ENCODE data around the gene NECAB3. TPM values are rescaled to one million over a fixed set of nuclear protein-coding genes. Genes with fewer than 3 reads are reported as not detected.

The NECAB3 gene
- total RNA-seq, 4 donors from 2014 or later = 34.1 to 43.4 (median 39.9) TPM

GRCh38 chr20:33687370-33687915 lies 13.2 kb upstream of the NECAB3 start:
- Histone ChIP-seq H3K27me3 (no peaks in the 10 kb centered on the region), H3K9me3 (no peaks in the 10 kb centered on the region), H3K27ac (replicated peaks in 1 of 4) (peak overlapping the region in 3 of 4 donors; percentile 68 to 73 (median 70)), H3K4me1 (peaks cover 14 to 27% (median 23%) of the 10 kb centered on the region in 4 donors), H3K4me3 (no peak overlapping the region), H3K36me3 (no peaks in the 10 kb centered on the region)
- TF ChIP-seq CTCF (IDR thresholded peaks at IDR 0.05) = no peak
- TF ChIP-seq EP300 (IDR thresholded peaks at IDR 0.05) = no peak
- TF ChIP-seq POLR2AphosphoS5 (IDR thresholded peaks at IDR 0.05) = no peak
- no peak for TF ChIP-seq POLR2A (IDR thresholded peaks at IDR 0.05; ENCODE audit: low read depth)
- DNase-seq (ENCODE audit: extremely low spot score) = no peak
- WGBS = 71% methylated on average over 8 of the region's 8 CpGs
- intact Hi-C loops (cut with DNase I) = loop anchor here (5.0 kb wide), 1 partner anchor 45 kb away; the partner anchor contains the start of gene ZNF341

GRCh38 chr20:33686984-33687366 lies 12.7 kb upstream of the NECAB3 start:
- no peak for TF ChIP-seq POLR2A (IDR thresholded peaks at IDR 0.05; ENCODE audit: low read depth)
- no peak for TF ChIP-seq EP300 (IDR thresholded peaks at IDR 0.05)
- no peak for TF ChIP-seq CTCF (IDR thresholded peaks at IDR 0.05)
- no peak for TF ChIP-seq POLR2AphosphoS5 (IDR thresholded peaks at IDR 0.05)
- WGBS = 82% methylated on average over 14 of the region's 14 CpGs
- Histone ChIP-seq H3K4me3 (peak overlapping the region; percentile 53 to 67 (median 55)), H3K27ac (replicated peaks in 1 of 4) (peak overlapping the region; percentile 45 to 73 (median 69)), H3K36me3 (no peaks in the 10 kb centered on the region), H3K27me3 (no peaks in the 10 kb centered on the region), H3K4me1 (peaks cover 14 to 27% (median 23%) of the 10 kb centered on the region in 4 donors), H3K9me3 (no peaks in the 10 kb centered on the region)
- intact Hi-C loops (cut with DNase I) = loop anchor here (5.0 kb wide), 1 partner anchor 45 kb away; the partner anchor contains the start of gene ZNF341
- no peak for DNase-seq (ENCODE audit: extremely low spot score)

GRCh38 chr20:33686100-33686983 lies 12.1 kb upstream of the NECAB3 start, which contains the start of gene E2F1:
TSS of gene E2F1 (minus strand) at chr20:33686385. CDS start at chr20:33686264, 121 bp downstream.
- 20% methylated on average over 9 of the region's 101 CpGs for WGBS
- TF ChIP-seq CTCF (IDR thresholded peaks at IDR 0.05) (peak; percentile 49 to 69 (median 60)), EP300 (IDR thresholded peaks at IDR 0.05) (no peak), POLR2AphosphoS5 (IDR thresholded peaks at IDR 0.05) (peak; percentile 20 to 62)
- Histone ChIP-seq H3K36me3 (no peaks in the 10 kb centered on the region), H3K27me3 (no peaks in the 10 kb centered on the region), H3K4me1 (peaks cover 14 to 27% (median 23%) of the 10 kb centered on the region in 4 donors), H3K9me3 (no peaks in the 10 kb centered on the region), H3K27ac (replicated peaks in 1 of 4) (peak within 1 kb of the TSS; percentile 45 to 73 (median 69)), H3K4me3 (peak within 1 kb of the TSS; percentile 53 to 67 (median 55))
- peak; percentile 98 for DNase-seq (ENCODE audit: extremely low spot score)
- intact Hi-C loops (cut with DNase I) = loop anchor here (5.0 kb wide), 1 partner anchor 46 kb away; the partner anchor contains the start of gene ZNF341

- no peaks in the 10 kb centered on the region for H3K27me3 ChIP-seq
- H3K4me1 ChIP-seq = peaks cover 14 to 27% (median 23%) of the 10 kb centered on the region in 4 donors
- TF ChIP-seq POLR2AphosphoS5 (IDR thresholded peaks at IDR 0.05) (no peak), CTCF (IDR thresholded peaks at IDR 0.05) (no peak), EP300 (IDR thresholded peaks at IDR 0.05) (no peak), POLR2A (IDR thresholded peaks at IDR 0.05; ENCODE audit: low read depth) (no peak)
- H3K36me3 ChIP-seq = no peaks in the 10 kb centered on the region
- H3K4me3 ChIP-seq = peak overlapping the region; percentile 53 to 67 (median 55)
- H3K9me3 ChIP-seq = no peaks in the 10 kb centered on the region
- H3K27ac ChIP-seq (replicated peaks in 1 of 4) = peak overlapping the region in 3 of 4 donors; percentile 36 to 70 (median 56)
- no CpG with 5 or more reads among the region's 53 CpGs for WGBS
- intact Hi-C loops (cut with DNase I) = loop anchor here (5.0 kb wide), 1 partner anchor 47 kb away; the partner anchor contains the start of gene ZNF341
- no peak for DNase-seq (ENCODE audit: extremely low spot score)
These were observed 11.3 kb upstream of the NECAB3 start for GRCh38 chr20:33685328-33686099.
